Measurements from ENCODE around the gene WDR17. TPM values are rescaled to one million over a fixed set of nuclear protein-coding genes. Genes with fewer than 3 reads are reported as not detected.

The WDR17 gene
- total RNA-seq, 2 donors from 2014 or later: 5.5 to 5.7 TPM

DNA sequence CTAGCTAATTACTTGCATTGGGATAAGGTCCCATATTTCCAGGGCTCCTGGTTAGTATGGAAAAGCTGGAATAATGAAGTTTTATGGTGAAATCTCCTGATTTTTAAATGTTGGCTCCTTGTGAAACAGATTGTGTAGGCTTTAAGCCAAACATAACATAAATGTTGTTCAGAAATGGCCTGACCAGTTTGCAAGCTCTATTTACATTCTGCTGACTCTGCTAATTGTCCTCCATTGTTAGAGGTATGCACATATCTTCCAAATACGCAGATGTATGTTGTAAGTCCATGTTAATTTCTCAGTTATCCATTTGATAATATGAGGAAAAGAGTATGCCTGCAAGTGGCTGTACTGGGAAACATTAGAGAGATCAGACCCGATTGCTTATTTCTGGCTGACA, 11.9 kb upstream of the WDR17 start:
- WGBS: 70% methylated on average over 2 of the region's 2 CpGs
- no peaks in the 10 kb centered on the region for H3K4me1 ChIP-seq (replicated peaks)
- no peak for TF ChIP-seq POLR2A (IDR thresholded peaks at IDR 0.05)
- no peak for TF ChIP-seq CTCF (IDR thresholded peaks at IDR 0.05)
- no peak for TF ChIP-seq POLR2AphosphoS5 (IDR thresholded peaks at IDR 0.05)

GRCh38 chr4:176054942-176055341, 10.7 kb upstream of the WDR17 start:
- 62% methylated on average over 2 of the region's 2 CpGs for WGBS
- no peak overlapping the region for H3K4me3 ChIP-seq
- DNase-seq (ENCODE audit: low spot score): no peak
- no peaks in the 10 kb centered on the region for H3K36me3 ChIP-seq
- no peak overlapping the region for H3K27ac ChIP-seq
- H3K27me3 ChIP-seq (replicated peaks; ENCODE audit: insufficient read depth): no peaks in the 10 kb centered on the region
- H3K4me1 ChIP-seq (replicated peaks): no peaks in the 10 kb centered on the region
- intact Hi-C loops (cut with DNase I): no loop called here
- H3K9me3 ChIP-seq: no peaks in the 10 kb centered on the region
- TF ChIP-seq CTCF (IDR thresholded peaks at IDR 0.05) (no peak), POLR2AphosphoS5 (IDR thresholded peaks at IDR 0.05) (no peak), POLR2A (IDR thresholded peaks at IDR 0.05) (no peak)

More for the DNA sequence above, 11.9 kb upstream of the WDR17 start:
- DNase-seq (ENCODE audit: low spot score): no peak
- H3K9me3 ChIP-seq: no peaks in the 10 kb centered on the region
- H3K27ac ChIP-seq: no peak overlapping the region
- H3K36me3 ChIP-seq: no peaks in the 10 kb centered on the region
- H3K27me3 ChIP-seq (replicated peaks; ENCODE audit: insufficient read depth): no peaks in the 10 kb centered on the region
- H3K4me3 ChIP-seq: no peak overlapping the region
- intact Hi-C loops (cut with DNase I): no loop called here

DNA sequence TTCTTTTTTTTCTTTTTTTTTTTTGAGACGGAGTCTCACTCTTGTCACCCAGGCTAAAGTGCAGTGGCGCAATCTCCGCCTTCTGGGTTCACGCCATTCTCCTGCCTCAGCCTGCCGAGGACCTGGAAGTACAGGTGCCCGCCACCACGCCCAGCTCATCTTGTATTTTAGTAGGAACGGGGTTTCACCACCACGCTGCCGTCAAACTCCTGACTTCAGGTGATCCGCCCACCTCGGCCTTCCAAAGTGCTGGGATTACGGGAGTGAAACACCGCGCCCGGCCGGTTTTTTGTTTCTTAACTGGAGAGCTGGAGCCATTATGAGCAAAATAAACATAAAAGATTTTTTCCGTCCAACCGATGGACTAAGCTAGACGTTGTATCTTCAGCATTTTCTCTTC, 1.9 kb upstream of the WDR17 start:
- H3K9me3 ChIP-seq: no peaks in the 10 kb centered on the region
- intact Hi-C loops (cut with DNase I): no loop called here
- H3K4me1 ChIP-seq (replicated peaks): no peaks in the 10 kb centered on the region
- 85% methylated on average over 20 of the region's 20 CpGs for WGBS
- no peak overlapping the region for H3K27ac ChIP-seq
- no peaks in the 10 kb centered on the region for H3K27me3 ChIP-seq (replicated peaks; ENCODE audit: insufficient read depth)
- DNase-seq (ENCODE audit: low spot score): no peak
- H3K4me3 ChIP-seq: no peak overlapping the region
- H3K36me3 ChIP-seq: no peaks in the 10 kb centered on the region
- TF ChIP-seq POLR2AphosphoS5 (IDR thresholded peaks at IDR 0.05) (no peak), POLR2A (IDR thresholded peaks at IDR 0.05) (no peak), CTCF (IDR thresholded peaks at IDR 0.05) (no peak)

DNA sequence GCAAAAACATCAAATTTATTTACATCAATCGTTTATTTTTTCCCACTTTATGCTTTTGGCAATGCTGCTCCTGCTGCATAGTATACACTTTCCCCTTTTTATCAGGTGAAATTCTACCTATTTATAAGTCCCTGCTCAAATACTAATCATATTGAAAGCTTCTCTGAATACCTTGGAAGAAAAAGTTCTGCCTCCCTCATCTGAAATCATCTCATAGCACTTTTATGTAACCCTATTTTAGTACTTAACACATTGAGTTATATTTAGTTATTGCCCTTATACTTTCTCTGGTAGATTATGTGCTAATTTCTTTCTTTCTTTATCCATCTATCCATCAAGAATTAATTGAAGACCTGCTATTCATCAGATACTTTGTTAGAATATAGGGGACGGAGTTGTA, 1.1 kb upstream of the WDR17 start:
- H3K27ac ChIP-seq: no peak overlapping the region
- no peaks in the 10 kb centered on the region for H3K27me3 ChIP-seq (replicated peaks; ENCODE audit: insufficient read depth)
- intact Hi-C loops (cut with DNase I): no loop called here
- no peak overlapping the region for H3K4me3 ChIP-seq
- no peaks in the 10 kb centered on the region for H3K4me1 ChIP-seq (replicated peaks)
- H3K9me3 ChIP-seq: no peaks in the 10 kb centered on the region
- no peaks in the 10 kb centered on the region for H3K36me3 ChIP-seq
- no peak for DNase-seq (ENCODE audit: low spot score)
- TF ChIP-seq POLR2A (IDR thresholded peaks at IDR 0.05): no peak
- TF ChIP-seq CTCF (IDR thresholded peaks at IDR 0.05): no peak
- TF ChIP-seq POLR2AphosphoS5 (IDR thresholded peaks at IDR 0.05): no peak
- WGBS: 96% methylated on average over 2 of the region's 2 CpGs

GRCh38 chr4:176066757-176067156, 1.1 kb downstream of the WDR17 start:
- WGBS: 81% methylated on average over 6 of the region's 6 CpGs
- Histone ChIP-seq H3K27ac (no peak overlapping the region), H3K4me3 (no peak overlapping the region), H3K27me3 (replicated peaks; ENCODE audit: insufficient read depth) (no peaks in the 10 kb centered on the region), H3K36me3 (no peaks in the 10 kb centered on the region), H3K4me1 (replicated peaks) (no peaks in the 10 kb centered on the region), H3K9me3 (no peaks in the 10 kb centered on the region)
- TF ChIP-seq POLR2A (IDR thresholded peaks at IDR 0.05): no peak
- TF ChIP-seq CTCF (IDR thresholded peaks at IDR 0.05): no peak
- TF ChIP-seq POLR2AphosphoS5 (IDR thresholded peaks at IDR 0.05): no peak
- intact Hi-C loops (cut with DNase I): no loop called here
- DNase-seq (ENCODE audit: low spot score): no peak

All from prostate gland (tissue), 2 donors.